ENCODE measurements around the gene PDSS2. TPM values are rescaled to one million over a fixed set of nuclear protein-coding genes. Genes with fewer than 3 reads are reported as not detected.

Gene PDSS2
- total and polyA plus RNA-seq, 9 of the 15 experiments (the other 6 are each of a cell fraction or from before 2014, with no cell fraction given): 5.8 to 21.1 (median 12.0) TPM

DNA sequence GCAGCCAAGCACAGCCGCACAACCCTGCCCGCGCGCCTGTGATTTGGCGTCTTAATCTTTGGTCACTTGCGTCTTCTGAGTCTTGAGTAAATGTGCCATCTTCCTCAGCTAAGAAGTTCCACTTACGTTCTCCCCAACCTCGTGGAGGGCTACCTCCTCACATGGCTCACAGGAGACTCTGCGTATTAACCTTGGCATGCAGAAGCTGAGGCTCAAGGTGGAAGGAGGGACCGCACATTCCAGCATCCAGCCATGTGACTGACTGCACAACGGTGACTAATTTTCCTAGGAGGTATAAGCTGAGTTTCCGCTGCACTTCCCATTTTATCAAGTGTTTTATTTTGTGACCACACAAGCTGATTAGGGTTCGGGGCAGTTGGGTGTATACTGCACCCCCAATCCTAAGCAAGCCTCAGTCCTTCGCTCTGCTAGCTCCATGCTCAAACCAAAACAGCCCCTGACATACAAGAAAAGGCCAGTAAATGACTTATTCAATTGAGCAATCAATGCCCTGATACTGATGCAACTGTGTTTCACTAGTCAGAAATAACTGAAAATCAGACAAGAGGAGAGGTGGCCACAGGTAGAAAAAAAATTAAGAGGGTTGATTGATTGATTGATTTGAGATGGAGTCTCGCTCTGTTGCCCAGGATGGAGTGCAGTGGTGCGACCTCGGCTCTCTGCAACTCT lies 351.0 kb downstream of the PDSS2 start:
- Histone ChIP-seq H3K27ac (ENCODE audit: extremely low read depth, low read depth, low read length) (no peak overlapping the region), H3K4me2 (ENCODE audit: insufficient read depth, low read length) (no peak overlapping the region), H3K9ac (ENCODE audit: insufficient read depth in 1 of 2, low read depth in 2 of 2, low read length in 2 of 2) (no peak overlapping the region), H2AFZ (ENCODE audit: low read depth, low read length) (no peak overlapping the region), H3K79me2 (ENCODE audit: control insufficient read depth, insufficient read depth, low read length) (peaks cover 2% of the 10 kb centered on the region; the same call in 2 of the 3 replicates), H3K36me3 (ENCODE audit: control insufficient read depth, insufficient read depth, low read length) (no peaks in the 10 kb centered on the region), H3K27me3 (ENCODE audit: control insufficient read depth in 2 of 2, insufficient read depth in 2 of 2, low read length in 2 of 2) (no peaks in the 10 kb centered on the region), H3K9me3 (replicated peaks; ENCODE audit: control insufficient read depth, insufficient read depth, low read depth, low read length) (no peaks in the 10 kb centered on the region), H3K4me1 (replicated peaks in 1 of 2; ENCODE audit: control insufficient read depth in 2 of 2, insufficient read depth in 2 of 2, low read length in 2 of 2) (peaks cover 10% of the 10 kb centered on the region in 2 experiments; a peak in 3 of 5 replicates), H3K4me3 (no peak overlapping the region), H3K9me1 (ENCODE audit: control insufficient read depth, insufficient read depth, low read length) (no peaks in the 10 kb centered on the region), H4K20me1 (replicated peaks; ENCODE audit: control insufficient read depth, insufficient read depth, low read length) (0 out of 2 replicates have a peak, but pooled peaks cover 4% of the 10 kb centered on the region)
- no peak for DNase-seq (ENCODE audit: extremely low read depth in 1 of 4, low spot score in 3 of 4)
- ATAC-seq: no peak
- in situ Hi-C loops (cut with MboI) (no loop called here), intact Hi-C loops (cut with micrococcal nuclease) (no loop called here)
- TF ChIP-seq ETV6 (IDR thresholded peaks at IDR 0.05; ENCODE audit: borderline replicate concordance in 1 of 2, low read depth in 2 of 2, low read length in 1 of 2) (no peak), ETV6 (CRISPR knock-in tag; IDR thresholded peaks at IDR 0.05; ENCODE audit: borderline replicate concordance) (no peak), FUS (optimal IDR thresholded peaks at IDR 0.05; ENCODE audit: low read depth, low read length) (no peak), PHF8 (IDR thresholded peaks at IDR 0.05; ENCODE audit: borderline replicate concordance, low read length) (no peak), CEBPB (tag; IDR thresholded peaks at IDR 0.05) (0 out of 2 replicates have a peak, but pooled peaks have one; percentile 16), RBM15 (IDR thresholded peaks at IDR 0.05; ENCODE audit: insufficient read depth, low read length) (no peak), NEUROD1 (IDR thresholded peaks at IDR 0.05; ENCODE audit: borderline replicate concordance, low read depth, low read length, partially characterized antibody) (no peak), CEBPG (CRISPR knock-in tag; IDR thresholded peaks at IDR 0.05) (peak; percentile 26; the same call in 1 of the 2 replicates), CEBPG (tag; conservative IDR thresholded peaks at IDR 0.05 in 1 of 2, IDR thresholded peaks at IDR 0.05 in 1 of 2) (no peak), ZNF24 (IDR thresholded peaks at IDR 0.05) (no peak)
- TF ChIP-seq, protein P1, sequence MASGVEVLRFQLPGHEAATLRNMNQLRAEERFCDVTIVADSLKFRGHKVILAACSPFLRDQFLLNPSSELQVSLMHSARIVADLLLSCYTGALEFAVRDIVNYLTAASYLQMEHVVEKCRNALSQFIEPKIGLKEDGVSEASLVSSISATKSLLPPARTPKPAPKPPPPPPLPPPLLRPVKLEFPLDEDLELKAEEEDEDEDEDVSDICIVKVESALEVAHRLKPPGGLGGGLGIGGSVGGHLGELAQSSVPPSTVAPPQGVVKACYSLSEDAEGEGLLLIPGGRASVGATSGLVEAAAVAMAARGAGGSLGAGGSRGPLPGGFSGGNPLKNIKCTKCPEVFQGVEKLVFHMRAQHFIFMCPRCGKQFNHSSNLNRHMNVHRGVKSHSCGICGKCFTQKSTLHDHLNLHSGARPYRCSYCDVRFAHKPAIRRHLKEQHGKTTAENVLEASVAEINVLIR (CRISPR knock-in tag; IDR thresholded peaks at IDR 0.05): no peak
- TF ChIP-seq, protein P2, sequence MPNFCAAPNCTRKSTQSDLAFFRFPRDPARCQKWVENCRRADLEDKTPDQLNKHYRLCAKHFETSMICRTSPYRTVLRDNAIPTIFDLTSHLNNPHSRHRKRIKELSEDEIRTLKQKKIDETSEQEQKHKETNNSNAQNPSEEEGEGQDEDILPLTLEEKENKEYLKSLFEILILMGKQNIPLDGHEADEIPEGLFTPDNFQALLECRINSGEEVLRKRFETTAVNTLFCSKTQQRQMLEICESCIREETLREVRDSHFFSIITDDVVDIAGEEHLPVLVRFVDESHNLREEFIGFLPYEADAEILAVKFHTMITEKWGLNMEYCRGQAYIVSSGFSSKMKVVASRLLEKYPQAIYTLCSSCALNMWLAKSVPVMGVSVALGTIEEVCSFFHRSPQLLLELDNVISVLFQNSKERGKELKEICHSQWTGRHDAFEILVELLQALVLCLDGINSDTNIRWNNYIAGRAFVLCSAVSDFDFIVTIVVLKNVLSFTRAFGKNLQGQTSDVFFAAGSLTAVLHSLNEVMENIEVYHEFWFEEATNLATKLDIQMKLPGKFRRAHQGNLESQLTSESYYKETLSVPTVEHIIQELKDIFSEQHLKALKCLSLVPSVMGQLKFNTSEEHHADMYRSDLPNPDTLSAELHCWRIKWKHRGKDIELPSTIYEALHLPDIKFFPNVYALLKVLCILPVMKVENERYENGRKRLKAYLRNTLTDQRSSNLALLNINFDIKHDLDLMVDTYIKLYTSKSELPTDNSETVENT (CRISPR knock-in tag; IDR thresholded peaks at IDR 0.05): no peak
- TF ChIP-seq, protein P3, sequence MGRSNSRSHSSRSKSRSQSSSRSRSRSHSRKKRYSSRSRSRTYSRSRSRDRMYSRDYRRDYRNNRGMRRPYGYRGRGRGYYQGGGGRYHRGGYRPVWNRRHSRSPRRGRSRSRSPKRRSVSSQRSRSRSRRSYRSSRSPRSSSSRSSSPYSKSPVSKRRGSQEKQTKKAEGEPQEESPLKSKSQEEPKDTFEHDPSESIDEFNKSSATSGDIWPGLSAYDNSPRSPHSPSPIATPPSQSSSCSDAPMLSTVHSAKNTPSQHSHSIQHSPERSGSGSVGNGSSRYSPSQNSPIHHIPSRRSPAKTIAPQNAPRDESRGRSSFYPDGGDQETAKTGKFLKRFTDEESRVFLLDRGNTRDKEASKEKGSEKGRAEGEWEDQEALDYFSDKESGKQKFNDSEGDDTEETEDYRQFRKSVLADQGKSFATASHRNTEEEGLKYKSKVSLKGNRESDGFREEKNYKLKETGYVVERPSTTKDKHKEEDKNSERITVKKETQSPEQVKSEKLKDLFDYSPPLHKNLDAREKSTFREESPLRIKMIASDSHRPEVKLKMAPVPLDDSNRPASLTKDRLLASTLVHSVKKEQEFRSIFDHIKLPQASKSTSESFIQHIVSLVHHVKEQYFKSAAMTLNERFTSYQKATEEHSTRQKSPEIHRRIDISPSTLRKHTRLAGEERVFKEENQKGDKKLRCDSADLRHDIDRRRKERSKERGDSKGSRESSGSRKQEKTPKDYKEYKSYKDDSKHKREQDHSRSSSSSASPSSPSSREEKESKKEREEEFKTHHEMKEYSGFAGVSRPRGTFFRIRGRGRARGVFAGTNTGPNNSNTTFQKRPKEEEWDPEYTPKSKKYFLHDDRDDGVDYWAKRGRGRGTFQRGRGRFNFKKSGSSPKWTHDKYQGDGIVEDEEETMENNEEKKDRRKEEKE (IDR thresholded peaks at IDR 0.05; ENCODE audit: borderline replicate concordance in 1 of 2, control insufficient read depth in 1 of 2, low read depth in 2 of 2, low read length in 1 of 2): no peak
- POLR2A ChIA-PET: no interaction called here
- no TSS peak for BruUV-seq (replicated peaks)
- CTCF ChIA-PET (ENCODE audit: low intra/inter-chr PET ratio): no interaction called here
- 80% methylated on average over 16 of the region's 17 CpGs for WGBS (ENCODE audit: insufficient coverage, low coverage, missing lambda C conversion rate)
- FAIRE-seq: no peak
